Stimulated activated CD8-positive, alpha-beta memory T cell treated with anti-CD3 and anti-CD28 coated beads, Interleukin-12 subunit alpha, Interleukin-12 subunit beta, amount 100 ng/mL, for 4 hours (primary cell): ENCODE results near the gene OSBPL3.

Experiments
- DNase-seq: peaks from one replicate; pipeline ENCODE4 v3.0.0-alpha.2; 2020; ENCODE audit warnings: low read depth

OSBPL3 gene

DNA sequence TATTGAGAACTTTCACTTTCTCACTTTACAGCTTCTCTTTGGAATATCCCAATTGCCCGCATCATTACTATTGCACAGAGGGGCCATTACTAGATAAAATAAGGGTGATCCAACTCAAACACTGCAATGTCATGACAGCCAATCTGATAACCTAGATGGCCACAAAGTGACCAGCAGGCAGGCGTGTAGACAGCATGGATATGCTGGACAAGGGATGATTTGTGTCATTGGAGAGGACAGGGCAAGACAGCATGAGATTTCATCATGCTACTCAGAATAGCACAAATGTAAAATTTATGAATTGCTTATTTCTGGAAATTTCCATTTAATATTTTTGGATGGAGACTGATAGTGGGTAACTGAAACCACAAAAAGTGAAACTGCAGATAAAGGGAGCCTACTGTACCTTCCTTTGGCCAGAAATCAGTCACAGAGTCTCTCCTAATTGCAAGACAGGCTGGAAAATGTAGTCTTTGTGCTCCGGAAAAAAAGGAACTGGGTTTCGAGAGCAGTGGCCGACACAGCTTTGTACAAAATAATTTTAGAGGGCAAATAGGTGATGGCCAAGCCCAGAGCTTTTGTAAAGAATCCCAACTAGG is 216.6 kb downstream of the OSBPL3 start:
- no peak for DNase-seq

DNA sequence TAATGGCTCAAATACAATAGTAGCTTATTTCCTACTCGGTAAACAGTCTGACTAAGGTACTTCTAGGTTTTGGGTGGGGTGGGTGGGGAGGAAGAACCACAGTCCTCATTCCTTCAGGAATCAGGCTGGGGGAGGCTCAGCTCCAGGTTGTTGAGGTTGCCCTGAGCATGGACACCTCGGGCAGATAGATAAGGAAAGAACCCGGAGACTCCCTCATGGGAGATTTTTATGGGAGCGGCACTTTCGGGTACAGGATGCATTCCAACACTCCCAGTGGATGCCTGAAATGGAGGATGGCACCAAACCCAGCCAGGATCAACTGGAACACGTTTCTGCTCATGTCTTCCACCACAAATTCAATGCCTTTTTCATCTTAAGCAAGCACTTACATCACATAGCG is 217.2 kb downstream of the OSBPL3 start:
- DNase-seq, result no peak

DNA sequence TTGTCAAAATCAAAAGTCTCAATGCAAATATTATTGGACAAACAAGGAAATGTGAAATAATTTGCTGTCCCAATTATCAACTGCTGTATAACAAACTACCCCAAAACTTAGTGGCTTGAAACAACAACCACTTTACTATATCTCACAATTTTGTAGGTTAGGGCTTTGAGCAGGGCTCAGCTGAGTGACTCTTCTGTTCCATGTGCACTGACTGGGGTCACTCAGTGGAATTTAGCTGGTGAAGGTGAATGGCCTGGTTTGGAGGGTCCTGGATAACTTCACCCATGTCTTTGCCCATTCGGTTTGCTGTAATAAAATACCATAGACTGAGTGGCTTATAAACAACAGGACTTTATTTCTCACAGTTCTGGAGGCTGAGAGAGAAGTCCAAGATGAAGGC is 219.0 kb downstream of the OSBPL3 start:
- DNase-seq, result no peak

DNA sequence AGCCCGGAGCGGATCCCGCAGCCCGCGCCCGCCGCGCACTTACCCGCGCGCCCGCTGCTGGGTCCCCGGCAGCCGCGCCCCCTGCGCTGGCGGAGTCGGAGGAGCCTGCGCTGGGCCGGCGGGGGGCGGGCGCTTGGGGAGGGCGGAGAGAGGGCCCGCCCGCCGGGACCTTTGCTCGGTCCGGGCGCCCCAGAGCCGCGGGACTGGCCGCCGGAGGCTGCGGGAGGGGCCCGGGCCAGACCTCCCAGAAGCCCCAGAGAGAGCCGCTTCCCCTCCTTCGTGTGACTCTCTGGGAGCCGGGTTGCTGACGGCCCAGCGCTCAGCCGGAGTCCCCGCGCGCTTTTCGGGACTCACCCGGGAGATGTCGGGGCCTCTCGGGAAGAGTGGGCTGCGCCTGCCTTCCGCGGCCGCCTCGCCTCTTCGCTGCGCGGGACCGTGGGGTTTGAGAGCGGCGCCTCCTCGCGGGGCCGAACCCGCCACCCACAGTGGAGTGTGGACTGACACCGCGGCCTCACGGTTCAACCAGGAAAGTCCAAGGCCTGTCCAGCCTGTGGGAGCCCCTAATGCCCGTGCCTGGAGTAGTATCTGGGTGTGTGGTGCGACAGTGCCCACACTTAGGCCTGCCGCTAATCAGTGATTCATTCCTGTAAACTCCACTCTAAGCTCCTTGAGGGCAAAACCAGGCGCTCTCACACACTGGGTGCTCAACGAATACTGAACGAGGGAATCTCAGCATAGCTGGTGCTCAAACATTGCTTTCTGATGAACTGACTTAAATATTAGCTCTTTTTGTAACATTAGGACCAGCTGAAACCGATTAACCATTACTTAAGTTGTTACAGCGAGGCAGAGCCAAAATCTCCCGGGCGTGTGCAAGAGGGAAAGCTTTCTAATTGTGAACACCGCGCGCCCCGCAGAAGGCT is 222.4 kb downstream of the OSBPL3 start, which contains the start of gene GSDME:
Gene GSDME (minus strand): TSS at position 112 of the 923 bp plus-strand sequence. CDS start 7,690 bp downstream, outside the sequence.
- no peak for DNase-seq

DNA sequence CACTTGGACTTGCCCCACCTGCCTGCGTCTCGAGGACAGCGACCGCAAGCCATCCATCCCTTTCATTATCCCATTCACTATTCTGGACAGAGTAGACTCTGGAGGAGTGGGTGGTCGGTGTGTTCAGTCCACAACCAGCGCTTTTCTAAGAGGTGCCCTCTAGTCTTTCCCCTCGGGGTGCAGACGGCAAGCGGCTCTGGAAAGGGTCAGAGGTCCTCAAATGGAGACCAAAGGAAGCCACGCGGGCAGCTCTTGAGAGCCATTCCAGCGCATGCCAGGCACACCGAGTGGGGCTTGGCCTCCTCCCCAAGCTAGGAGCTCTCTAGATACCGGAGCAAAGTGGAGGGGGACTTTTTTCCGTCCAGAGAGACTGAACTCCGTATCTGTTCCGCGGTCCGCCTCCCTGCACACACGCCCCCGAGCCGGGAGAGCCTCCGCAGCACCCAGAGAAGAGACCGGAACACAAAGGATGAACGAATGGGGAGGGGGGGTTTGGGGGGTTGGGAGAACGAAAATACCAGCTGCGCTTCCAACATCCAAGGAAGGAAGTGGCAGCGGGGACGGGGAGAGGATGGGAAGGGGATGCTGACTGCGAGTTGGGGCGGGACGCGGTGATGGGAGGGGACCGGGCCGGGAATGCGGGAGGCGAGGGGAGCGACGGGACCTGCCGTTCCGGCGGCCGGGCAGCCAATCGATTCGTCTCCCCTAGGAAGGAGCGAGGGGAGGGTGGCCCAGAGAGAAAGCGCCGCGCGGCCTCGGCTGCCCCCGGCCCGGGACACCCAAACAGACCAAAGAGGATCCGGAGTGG is 223.2 kb downstream of the OSBPL3 start:
- no peak for DNase-seq

DNA sequence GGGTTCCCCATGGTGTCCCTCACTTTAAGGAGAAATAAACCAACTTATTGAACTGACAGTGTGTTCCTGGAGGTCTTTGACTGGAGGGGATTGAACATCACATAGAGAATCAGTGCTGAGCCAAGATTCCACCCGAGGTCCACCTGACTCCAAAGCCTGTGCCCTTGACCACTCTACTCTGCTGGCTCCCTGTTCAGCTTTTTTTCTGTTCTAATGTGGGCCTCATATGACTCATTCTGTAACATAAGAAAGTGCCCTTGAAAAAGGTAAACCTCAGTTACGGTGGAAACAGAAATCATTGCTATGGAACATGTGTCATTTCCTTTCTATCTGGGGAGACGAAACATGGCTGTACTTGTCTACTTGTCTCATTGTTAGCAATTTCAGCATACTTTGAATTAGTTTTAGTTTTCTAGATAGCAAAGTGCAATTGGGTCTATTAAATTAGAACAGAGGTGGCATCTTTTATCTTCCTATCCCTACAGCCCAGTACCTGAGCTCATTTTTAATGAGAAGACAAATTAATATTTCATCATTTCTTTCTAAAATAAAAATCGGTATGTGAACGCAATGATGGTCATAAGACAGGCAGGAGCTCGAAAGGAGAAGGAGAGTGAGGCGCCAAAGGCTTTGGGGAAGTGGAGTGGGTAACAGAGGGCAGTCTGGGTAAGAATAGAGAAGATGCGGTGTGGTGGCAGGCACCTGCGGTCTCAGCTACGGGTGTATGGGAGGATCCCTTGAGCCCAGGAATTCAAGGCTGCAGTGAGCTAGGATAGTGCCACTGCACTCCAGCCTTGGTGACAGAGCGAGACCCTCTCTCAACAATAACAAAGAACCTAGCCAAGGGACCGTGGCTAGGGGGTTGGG is 224.2 kb downstream of the OSBPL3 start:
- DNase-seq, result no peak

DNA sequence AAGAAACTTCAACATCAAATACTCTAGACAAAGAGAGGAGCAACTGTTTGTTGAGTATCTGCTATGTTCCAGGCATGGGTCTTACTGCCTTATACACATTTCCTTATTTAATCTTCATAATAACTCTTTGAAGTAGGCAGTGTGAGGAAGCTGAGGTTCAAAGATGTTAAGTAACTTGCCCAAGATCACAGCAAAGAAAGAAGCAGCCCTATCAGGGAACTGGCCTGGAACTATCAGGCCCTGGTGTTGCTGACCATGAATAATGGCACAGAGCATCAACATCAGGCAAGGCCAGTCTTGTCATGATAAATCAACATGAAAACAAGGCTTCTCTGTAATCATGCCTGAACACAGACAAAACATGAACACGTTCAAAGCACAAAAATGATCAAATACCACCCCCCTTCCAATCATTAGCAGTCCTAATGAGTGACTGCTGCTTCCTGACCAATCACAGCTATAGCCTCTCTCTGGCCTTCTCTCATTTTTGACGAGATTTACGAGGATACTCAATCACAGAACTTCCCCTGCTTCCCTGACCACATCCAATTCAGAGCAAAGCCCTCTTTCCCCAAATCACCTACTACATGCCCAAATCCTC is 225.0 kb downstream of the OSBPL3 start:
- no peak for DNase-seq

DNA sequence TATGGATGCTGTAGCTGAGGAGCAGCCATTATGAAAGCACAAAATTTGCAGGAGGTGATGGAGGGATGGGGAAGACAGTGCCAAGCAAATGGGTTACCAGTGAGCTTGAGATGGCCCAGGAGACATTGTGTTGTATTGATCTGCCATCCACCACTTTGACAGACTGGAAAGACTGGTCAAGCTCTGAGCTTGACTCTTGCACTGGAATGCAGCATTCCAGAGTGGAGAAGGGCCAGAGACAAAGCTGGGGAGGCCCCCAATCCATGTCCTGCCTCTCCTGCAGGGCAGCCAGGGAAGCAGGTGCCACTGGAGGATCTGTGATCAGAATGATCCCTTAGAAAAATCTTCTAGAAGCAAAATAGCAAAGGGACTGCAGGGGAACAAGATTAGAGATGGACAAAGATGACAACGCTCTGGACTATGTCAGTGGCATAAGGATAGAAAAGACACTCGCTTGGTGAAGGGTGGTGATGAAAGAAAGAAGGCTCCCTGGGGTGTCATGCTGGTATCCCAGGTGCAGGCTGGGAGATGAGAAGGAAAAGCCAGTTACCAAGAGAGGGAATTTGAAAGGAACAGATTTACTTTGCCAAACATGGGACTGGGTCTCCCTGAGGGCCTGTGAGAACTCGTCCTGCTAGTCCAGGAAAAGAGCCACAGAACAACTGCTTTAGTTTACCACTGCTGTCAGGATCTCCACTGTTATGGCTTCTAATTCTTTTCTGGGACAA is 227.7 kb downstream of the OSBPL3 start:
- no peak for DNase-seq

DNA sequence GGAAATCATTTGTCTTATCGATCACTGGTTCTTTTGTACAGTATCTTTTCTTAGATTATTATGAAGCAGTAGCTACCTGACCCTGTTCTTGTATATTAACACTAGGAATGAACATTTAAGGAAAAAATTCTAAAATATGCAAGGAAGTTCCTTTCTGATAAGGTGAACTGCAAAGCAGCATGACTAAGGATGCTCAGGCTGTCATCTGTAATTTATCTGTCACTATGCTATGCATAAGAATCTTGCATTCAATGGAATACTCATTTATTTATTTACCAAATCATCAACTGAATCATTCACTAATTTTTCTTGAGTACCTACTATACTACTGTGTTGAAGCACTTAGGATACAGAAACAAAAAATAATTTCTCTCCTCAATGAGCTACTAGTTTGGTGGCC is 228.5 kb downstream of the OSBPL3 start:
- DNase-seq, result no peak

DNA sequence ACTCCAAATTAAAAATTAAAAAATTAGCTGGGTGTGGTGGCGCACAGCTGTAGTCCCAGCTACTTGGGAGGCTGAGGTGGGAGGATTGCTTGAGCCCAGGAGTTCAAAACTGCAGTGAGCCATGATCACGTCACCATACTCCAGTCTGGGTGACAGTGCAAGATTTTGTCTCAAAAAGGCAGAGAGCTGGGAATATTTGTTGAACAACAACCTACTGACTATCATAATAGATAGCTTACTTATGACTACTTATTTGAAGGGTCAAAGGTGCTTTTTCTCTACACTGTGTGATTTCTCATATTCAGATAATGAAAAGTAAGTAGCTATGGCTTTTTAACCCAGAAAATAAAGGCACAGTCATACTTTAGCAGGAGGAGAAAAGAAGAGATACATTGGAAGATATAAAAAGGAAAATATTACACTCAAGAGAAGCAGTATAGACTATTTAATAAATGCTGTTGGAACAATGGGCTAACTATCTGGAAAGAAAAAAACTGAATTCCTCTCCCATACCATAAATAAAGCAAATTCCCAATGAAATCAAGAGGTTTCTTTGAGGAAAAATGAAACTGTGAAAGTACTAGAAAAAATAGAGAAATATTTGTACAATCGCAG is 229.4 kb downstream of the OSBPL3 start:
- no peak for DNase-seq

DNA sequence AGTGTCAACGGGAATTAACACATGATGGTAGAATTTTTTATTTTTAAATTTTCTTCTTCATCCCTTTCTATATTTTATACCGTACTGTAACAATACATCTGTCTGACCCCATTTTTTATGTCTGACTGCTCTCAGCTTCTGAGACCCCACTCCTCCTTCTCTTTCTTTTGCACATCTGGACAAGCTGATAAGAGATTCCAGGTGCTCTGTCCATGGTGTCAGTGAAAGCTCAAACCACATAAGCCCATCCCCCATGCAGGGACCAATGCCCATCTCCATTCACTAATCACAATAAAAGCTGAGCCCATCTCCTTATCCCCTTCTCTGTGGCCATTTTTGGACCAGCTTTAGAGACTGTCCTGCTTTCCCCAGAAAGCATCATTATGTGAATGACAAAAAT is 231.5 kb downstream of the OSBPL3 start:
- DNase-seq, result no peak
